Measurements from ENCODE around the gene INTS1.

- no peak for TF ChIP-seq POLR2A (IDR thresholded peaks at IDR 0.05)
- TF ChIP-seq POLR2AphosphoS5 (IDR thresholded peaks at IDR 0.05), result no peak
- TF ChIP-seq CTCF (IDR thresholded peaks at IDR 0.05), result no peak
- TF ChIP-seq EP300 (IDR thresholded peaks at IDR 0.05), result no peak
Observed at GRCh38 chr7:1511444-1512422, 7.5 kb upstream of the INTS1 start.
